NCI-H2171 (cell line): ENCODE measurements around the gene RILP.

ENCODE experiments used
- DNase-seq: peaks from one replicate; lab custom pipeline; 2025; lab: John Stamatoyannopoulos, UW

RILP gene

GRCh38 chr17:1648173-1648962, 1.3 kb downstream of the RILP start:
- DNase-seq = peak; percentile 76

- DNase-seq = no peak
These were observed 1.9 kb downstream of the RILP start for GRCh38 chr17:1647802-1648171.

- DNase-seq = no peak
These were observed 3.3 kb downstream of the RILP start for GRCh38 chr17:1646199-1646875.

GRCh38 chr17:1645207-1646171, 4.2 kb downstream of the RILP start, which contains the start of gene SCARF1:
Gene SCARF1 (minus strand): TSS chr17:1645732. CDS start chr17:1645697, 35 bp downstream.
- no peak for DNase-seq

DNA sequence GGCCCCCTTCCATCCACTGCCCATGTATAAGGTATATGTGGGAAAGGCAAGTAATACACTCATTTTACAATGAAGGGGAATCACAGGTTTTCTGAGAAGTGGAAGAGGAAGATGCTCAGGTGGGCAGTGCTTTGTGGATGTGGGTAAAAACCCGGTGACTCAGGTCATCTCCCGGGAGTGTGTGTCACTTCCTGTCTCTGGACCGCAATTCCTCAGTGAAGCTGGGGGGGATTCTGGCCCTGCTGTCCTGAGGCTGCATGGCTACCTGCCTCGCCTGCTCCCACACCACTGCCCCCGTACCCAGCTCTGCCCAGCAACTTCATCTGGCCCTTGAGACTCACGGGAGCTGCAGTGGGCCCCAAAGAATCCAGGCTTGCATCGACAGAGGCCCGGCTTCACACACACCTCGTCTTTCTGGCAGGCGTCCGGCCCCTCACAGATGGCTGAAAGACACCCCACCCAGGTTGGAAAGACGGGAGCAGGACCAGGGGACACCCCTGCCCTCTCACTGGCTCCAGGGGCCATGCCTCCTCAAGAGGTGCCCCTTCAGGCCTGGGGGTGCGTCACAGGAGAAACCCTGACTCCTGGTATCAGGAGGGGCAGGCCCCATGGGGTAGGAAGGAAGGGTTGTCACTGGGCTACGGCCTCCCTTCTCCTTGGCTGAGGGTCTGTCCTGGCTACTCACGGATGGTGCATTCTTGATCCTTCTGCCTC, 5.0 kb downstream of the RILP start:
- no peak for DNase-seq

DNA sequence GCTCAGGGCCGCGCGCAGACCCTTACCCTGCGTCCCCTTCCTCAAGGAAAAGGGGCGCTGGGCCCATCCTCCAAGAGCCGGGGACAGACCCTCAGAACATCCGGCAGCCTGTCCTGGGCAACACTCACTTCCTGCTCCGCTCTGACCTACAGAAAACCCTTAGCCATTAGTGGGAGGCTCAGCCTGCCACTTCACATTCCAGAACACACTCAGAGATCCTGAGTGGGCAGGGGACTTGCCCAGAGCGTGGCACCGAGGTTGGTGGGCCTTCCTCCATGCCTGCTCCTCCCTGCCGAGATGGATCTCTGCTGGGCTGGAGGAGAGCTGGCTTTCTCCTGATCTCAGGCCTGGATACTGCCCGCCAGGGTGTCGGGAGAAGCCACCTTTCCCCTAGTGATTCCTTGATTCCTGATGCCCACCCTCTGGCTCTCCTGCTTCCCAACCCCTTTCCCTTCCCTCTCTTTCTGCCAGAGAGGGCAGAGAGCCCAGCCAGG, 5.6 kb downstream of the RILP start:
- no peak for DNase-seq

- DNase-seq = peak; percentile 98
These were observed 6.2 kb downstream of the RILP start for GRCh38 chr17:1643293-1643998.

- no peak for DNase-seq
These were observed 8.6 kb downstream of the RILP start for GRCh38 chr17:1641065-1641403.

GRCh38 chr17:1640329-1641064, 9.2 kb downstream of the RILP start:
- no peak for DNase-seq

GRCh38 chr17:1639549-1640180, 10.0 kb downstream of the RILP start:
- DNase-seq = peak; percentile 21

DNA sequence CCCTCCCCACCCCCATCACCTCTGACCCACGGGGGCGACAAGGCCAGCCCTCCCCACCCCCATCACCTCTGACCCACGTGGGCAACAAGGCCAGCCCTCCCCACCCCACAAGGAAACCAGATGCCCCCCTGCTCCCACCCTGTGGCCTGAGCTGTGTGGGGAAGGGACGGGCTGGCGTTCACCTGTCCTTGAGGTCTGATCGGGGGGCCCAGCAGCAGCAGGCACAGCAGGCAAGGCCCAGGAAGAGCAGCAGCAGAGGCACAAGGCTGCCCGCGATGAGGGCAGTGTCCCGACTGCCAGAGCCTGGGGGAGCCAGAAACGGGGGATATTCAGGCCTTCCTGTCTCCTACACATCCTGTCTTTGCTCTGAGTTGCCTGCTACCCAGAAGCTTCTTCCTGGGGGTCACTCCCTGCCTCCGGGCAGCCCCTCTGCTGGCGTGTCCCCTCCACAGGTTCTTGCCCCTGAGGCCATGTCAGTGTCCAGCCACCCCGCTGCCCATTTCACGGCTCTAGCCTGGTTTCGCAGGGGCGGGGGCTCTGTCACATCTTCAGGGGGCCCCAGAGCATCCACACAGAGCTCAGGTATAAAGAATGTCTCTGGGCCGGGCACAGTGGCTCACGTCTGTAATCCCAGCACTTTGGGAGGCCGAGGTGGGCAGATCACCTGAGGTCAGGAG, 10.9 kb downstream of the RILP start:
- DNase-seq = no peak

DNA sequence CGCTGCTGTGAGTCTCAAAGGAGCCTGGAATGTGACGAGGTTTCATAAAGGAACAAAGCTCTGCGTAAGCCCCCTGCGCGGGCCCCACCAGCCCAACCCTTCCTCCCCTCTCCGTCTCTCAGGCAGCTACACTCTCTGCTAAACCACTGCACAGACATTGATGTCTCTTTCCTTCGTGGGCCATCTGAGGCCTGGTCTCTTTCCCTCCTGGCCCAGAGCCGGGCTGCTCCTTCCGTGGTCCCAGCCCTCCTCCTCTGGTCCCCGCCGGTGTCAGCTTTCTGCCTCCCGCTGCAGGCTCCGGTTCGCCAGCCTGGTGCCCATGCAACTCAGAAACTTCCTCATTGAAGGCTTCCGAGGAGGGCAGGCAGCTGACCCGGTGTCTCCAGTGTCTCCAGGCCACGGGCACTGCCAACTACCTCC, 11.5 kb downstream of the RILP start:
- DNase-seq = no peak

- DNase-seq = no peak
These were observed 12.9 kb downstream of the RILP start for GRCh38 chr17:1636732-1637285.

- no peak for DNase-seq
These were observed 13.8 kb downstream of the RILP start for GRCh38 chr17:1635675-1636465.

DNA sequence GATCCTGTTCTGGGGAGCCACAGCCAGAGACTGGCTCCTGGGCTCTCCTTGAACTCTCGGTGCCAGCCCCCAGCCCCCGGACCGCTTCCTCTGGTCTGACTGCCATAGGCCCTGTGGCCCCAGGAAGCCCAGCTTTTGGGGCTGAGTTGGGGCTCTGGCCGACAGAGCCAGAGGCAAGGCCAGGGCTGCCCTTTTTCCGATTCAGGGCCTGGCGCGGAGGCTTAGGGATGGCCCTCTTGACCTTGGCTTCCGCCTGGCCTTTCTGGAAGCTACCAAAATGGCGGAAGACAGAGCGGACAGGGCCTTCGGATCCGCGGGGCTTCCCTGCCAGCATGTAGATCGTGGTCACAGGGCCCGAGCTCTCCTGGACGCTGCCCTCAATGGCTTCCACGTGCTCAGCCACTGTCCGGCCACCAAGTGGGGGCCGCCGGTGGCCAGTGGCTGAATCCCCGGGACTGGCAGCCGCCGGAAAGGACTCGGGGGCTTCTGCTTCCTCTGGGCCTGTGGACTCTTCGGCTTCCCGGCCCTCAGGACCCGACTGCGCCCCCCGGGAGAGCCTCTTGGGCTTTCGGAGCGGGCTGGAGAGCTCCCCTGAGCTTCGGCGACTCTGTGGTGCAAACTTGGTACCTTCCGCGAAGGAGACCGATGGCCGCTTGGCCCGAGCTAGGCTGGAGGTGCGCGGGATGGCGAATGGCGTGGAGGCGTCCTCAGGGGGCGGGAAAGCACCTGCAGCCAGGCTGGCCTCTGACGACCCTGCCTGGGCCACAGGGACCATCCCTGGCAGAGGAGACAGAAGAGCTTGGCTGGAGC, 14.6 kb downstream of the RILP start:
- DNase-seq = no peak

DNA sequence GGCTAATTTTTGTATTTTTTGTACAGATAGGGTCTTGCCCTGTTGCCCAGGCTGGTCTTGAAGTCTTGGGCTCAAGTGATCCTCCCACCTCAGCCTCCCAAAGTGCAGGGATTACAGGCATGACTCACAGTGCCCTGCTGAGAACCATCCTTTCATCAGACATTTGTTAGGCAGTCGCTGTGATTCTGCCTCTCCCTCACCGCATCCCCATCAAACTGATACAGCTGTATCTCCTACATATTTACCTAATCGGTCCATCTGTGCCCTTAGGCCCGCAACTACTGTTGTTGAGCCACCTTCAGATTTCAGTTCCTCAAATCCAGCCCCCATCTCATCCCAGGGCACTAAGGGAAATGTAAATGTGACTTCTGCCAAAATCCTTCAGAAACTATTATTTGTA, 19.0 kb downstream of the RILP start:
- no peak for DNase-seq
